ENCODE results near the gene EPHB6. TPM values are rescaled to one million over a fixed set of nuclear protein-coding genes. Genes with fewer than 3 reads are reported as not detected.

Gene EPHB6
- total RNA-seq, 1 experiment from 2014 or later = 12.6 TPM

- no peak for TF ChIP-seq ZBTB33 (IDR thresholded peaks at IDR 0.05; ENCODE audit: extremely low read depth, insufficient replicate concordance, low read length)
- TF ChIP-seq CTCF (IDR thresholded peaks at IDR 0.05 in 2 of 3, conservative IDR thresholded peaks at IDR 0.05 in 1 of 3; ENCODE audit: borderline replicate concordance in 1 of 3, insufficient read depth in 1 of 3, low read depth in 2 of 3, low read length in 2 of 3) = no peak
- TF ChIP-seq MAX (IDR thresholded peaks at IDR 0.05) = no peak
- TF ChIP-seq EZH2 (IDR thresholded peaks at IDR 0.05) = no peak
Measured at GRCh38 chr7:142859829-142860228, 5.0 kb downstream of the EPHB6 start (continued).

- RAD21 ChIA-PET (ENCODE audit: low non-redundant PET in 1 of 2, low total read pairs in 2 of 2, uncharacterized antibody in 2 of 2, unreplicated experiment in 2 of 2) = no interaction called here
- TF ChIP-seq MAX (IDR thresholded peaks at IDR 0.05) (no peak), EZH2 (IDR thresholded peaks at IDR 0.05) (no peak), ZFX (IDR thresholded peaks at IDR 0.05) (no peak), EZH2phosphoT487 (IDR thresholded peaks at IDR 0.05; ENCODE audit: borderline replicate concordance) (no peak), POLR2AphosphoS5 (IDR thresholded peaks at IDR 0.05; ENCODE audit: low read depth, low read length) (no peak), JUND (IDR thresholded peaks at IDR 0.05) (no peak), POLR2A (IDR thresholded peaks at IDR 0.05; ENCODE audit: borderline replicate concordance, extremely low read depth, insufficient read depth, insufficient read length) (no peak), ZNF274 (IDR thresholded peaks at IDR 0.05; ENCODE audit: low read depth, low read length) (no peak), SIN3A (IDR thresholded peaks at IDR 0.05; ENCODE audit: low read depth) (no peak), TCF7L2 (IDR thresholded peaks at IDR 0.05; ENCODE audit: borderline replicate concordance, extremely low read depth, insufficient read depth, insufficient read length) (no peak), CTCF (IDR thresholded peaks at IDR 0.05 in 2 of 3, conservative IDR thresholded peaks at IDR 0.05 in 1 of 3; ENCODE audit: borderline replicate concordance in 1 of 3, insufficient read depth in 1 of 3, low read depth in 2 of 3, low read length in 2 of 3) (no peak), YY1 (IDR thresholded peaks at IDR 0.05; ENCODE audit: extremely low read depth, insufficient replicate concordance, low read depth, low read length) (no peak), CBX3 (IDR thresholded peaks at IDR 0.05; ENCODE audit: low read depth) (no peak), FOSL1 (IDR thresholded peaks at IDR 0.05; ENCODE audit: low read depth) (no peak), RAD21 (IDR thresholded peaks at IDR 0.05; ENCODE audit: low read depth) (no peak), CEBPB (IDR thresholded peaks at IDR 0.05; ENCODE audit: low read depth) (no peak)
Measured at GRCh38 chr7:142860968-142861367, 6.1 kb downstream of the EPHB6 start.

More at GRCh38 chr7:142860968-142861367, 6.1 kb downstream of the EPHB6 start:
- no peaks in the 10 kb centered on the region for H4K20me1 ChIP-seq (ENCODE audit: insufficient read depth)
- intact Hi-C loops (cut with micrococcal nuclease) = no loop called here
- H3K4me1 ChIP-seq (ENCODE audit: control insufficient read depth in 1 of 2, insufficient read depth in 2 of 2, low read length in 2 of 2) = peaks cover 5% of the 10 kb centered on the region in 2 experiments
- H3K27ac ChIP-seq (ENCODE audit: low read depth, low read length) = no peak overlapping the region
- H3K9ac ChIP-seq (ENCODE audit: low read length) = no peak overlapping the region
- no peak overlapping the region for H3K4me3 ChIP-seq (replicated peaks in 1 of 2; ENCODE audit: low read depth in 1 of 2, low read length in 2 of 2)
- H3K9me3 ChIP-seq (ENCODE audit: control insufficient read depth in 1 of 2, insufficient read depth in 1 of 2, low read depth in 1 of 2, low read length in 2 of 2) = no peaks in the 10 kb centered on the region
- CTCF ChIA-PET = interaction anchor here (1.1 to 1.7 kb wide), 2 partner anchors 9 to 354 kb away, joined by 3 to 5 read pairs; no protein-coding TSS in a partner anchor
- ATAC-seq = no peak
- no peaks in the 10 kb centered on the region for H3K36me3 ChIP-seq (ENCODE audit: control insufficient read depth in 1 of 2, insufficient read depth in 2 of 2, low read length in 2 of 2)
- H3K9me2 ChIP-seq (ENCODE audit: insufficient read depth) = no peaks in the 10 kb centered on the region
- H3K27me3 ChIP-seq (ENCODE audit: insufficient read depth, low read length) = no peaks in the 10 kb centered on the region
- DNase-seq (ENCODE audit: low read depth, low spot score) = no peak
- H2AFZ ChIP-seq (ENCODE audit: low read depth, low read length, poor library complexity, severe bottlenecking) = no peak overlapping the region
- BruUV-seq (replicated peaks) = no TSS peak
- H3K4me2 ChIP-seq (ENCODE audit: low read length) = no peak overlapping the region
- no peaks in the 10 kb centered on the region for H3K79me2 ChIP-seq (ENCODE audit: insufficient read depth, low read length)
- POLR2A ChIA-PET = no interaction called here
